Memory B cell (primary cell): Measurements from ENCODE around the gene RET.

Experiments used
- ATAC-seq: fragments of 150-1000 bp; cut with Tn5 transposase; 2 replicates; pipeline ENCODE4 v1.10.0; 2021; ENCODE audit warnings: low read depth, mild to moderate bottlenecking, moderate library complexity
- DNase-seq, 2 donors: peaks; one replicate each; pipeline ENCODE4 v3.0.0; 2022; ENCODE audit warnings: low spot score in 2 of 2
- H3K27ac Mint-ChIP-seq: one replicate; pipeline ENCODE4 v1.8.0; 2022; ENCODE audit warnings: mild to moderate bottlenecking, moderate library complexity, mixed read lengths
- H3K27me3 Mint-ChIP-seq: one replicate; pipeline ENCODE4 v1.8.0; 2022; ENCODE audit warnings: mixed read lengths
- H3K36me3 Mint-ChIP-seq: one replicate; pipeline ENCODE4 v1.8.0; 2022; ENCODE audit warnings: mild to moderate bottlenecking, mixed read lengths
- H3K4me1 Mint-ChIP-seq: one replicate; pipeline ENCODE4 v1.8.0; 2022; ENCODE audit warnings: mixed read lengths
- H3K4me3 Mint-ChIP-seq: one replicate; pipeline ENCODE4 v1.8.0; 2022; ENCODE audit warnings: mild to moderate bottlenecking, moderate library complexity, mixed read lengths
- H3K9me3 Mint-ChIP-seq: one replicate; pipeline ENCODE4 v1.8.0; 2022; ENCODE audit warnings: mixed read lengths

Gene RET

DNA sequence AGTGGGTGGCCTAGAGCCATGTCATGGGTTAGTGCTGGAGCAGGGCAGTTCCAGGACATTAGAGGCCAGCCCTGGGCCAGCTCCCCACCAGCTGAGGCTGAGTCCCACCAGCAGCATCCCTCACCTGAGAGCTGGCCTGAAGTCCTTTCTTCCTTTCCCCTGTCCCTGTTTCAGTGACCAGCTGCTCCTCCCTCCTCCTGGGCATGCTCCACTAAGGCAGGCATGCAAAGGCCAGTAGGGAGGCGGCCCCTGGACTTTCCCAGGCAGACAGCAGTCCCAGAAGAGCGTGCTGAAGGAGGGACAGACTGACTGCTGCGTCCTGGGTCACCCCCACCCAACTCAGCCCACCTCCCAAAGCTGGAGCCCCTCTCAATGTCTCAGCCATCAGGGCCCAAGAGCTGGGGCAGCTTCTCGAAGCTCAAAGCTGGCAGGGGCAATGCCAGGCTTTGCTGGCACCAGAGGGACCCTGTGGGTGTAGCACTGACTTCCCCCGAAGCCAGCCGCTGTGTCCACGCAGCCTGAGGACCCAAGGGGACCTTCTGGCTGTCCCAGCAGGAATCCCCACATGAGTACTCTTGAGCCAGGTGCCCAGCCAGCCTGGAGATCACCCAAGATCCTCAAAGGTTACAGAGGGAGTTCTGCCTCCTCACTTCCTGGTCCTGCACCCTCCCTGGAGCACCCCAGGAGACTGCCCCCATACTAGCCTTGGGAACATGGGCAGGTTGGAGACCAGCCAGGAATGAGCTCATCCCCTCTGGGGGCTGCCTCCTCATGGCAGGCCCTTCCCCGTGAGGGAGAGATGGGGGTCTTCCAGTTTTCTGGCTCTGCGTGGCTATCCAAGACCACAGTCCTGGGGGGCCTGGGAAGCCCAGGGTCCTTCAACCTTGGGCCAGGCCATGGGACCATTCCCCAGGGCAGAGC is 35.2 kb upstream of the RET start:
- Mint-ChIP-seq H3K9me3 (no peaks in the 10 kb centered on the region), H3K36me3 (no peaks in the 10 kb centered on the region), H3K4me1 (no peaks in the 10 kb centered on the region), H3K27me3 (peaks cover 2% of the 10 kb centered on the region), H3K27ac (no peak overlapping the region), H3K4me3 (no peak overlapping the region)
- DNase-seq (no peak), ATAC-seq (no peak)

DNA sequence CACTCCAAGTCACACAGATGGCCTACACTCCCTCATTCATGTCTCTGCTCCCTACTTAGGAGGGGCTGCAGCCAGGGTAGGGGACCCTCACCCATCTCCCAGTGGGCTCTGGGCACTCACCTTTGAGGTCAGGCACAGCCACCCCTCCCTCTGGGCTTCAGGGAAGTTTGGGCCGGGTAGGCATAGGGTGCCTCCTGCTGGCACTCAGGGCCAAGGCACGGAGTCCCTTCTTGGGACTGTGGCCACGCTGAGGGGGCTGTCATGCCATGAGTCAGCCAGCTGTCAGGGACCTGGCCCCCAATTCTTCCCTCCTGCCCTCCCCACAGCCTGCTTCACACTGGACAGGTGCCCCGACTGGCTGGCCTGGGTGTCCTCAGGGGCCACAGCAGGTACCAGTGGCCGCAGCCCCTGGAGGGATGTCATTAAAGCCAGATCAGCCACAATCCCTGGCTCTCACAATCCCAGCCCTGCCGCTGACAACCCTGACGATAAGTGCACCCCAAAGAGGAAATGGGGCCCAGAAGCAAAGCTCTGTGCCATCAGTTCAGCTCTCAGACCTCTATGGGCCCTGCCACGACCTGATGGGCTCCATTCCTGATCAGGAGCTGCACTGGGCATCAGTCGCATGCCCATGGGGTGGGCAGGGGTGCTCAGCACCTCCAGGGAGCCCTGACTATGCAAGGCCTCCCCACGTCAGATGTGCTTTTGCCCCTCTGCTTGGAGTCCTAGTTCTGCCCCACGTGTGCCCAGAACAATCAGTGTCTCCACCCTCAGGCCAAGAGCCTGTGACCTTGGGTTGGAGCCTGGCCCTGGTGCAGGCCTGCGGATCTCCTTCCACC is 34.1 kb upstream of the RET start:
- Mint-ChIP-seq H3K4me3 (no peak overlapping the region), H3K27me3 (peaks cover 2% of the 10 kb centered on the region), H3K4me1 (no peaks in the 10 kb centered on the region), H3K9me3 (no peaks in the 10 kb centered on the region), H3K27ac (no peak overlapping the region), H3K36me3 (no peaks in the 10 kb centered on the region)
- DNase-seq (no peak), ATAC-seq (no peak)

DNA sequence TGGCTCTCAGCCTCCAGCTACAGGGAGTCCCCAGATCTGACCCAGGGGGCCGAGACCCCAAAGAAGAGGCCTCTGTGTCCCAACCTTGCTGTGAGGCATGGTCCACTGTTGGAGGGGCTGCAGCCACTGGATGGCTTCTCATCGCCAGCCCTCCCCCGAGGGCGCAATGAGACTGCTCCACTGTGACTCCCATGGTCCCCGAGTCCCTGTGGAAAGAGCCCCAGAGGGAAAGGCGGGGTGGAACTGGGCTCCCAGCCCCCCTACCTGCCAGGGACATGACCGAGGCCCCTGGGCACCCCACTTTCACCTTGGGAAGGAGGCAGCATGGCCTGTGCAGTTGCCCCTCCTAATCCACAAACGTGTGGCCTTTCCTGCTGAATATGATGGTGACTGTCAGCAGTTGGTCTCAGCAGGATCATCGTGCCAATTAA is 33.5 kb upstream of the RET start:
- DNase-seq (no peak), ATAC-seq (no peak)
- H3K4me3 Mint-ChIP-seq = no peak overlapping the region
- peaks cover 2% of the 10 kb centered on the region for H3K27me3 Mint-ChIP-seq
- H3K36me3 Mint-ChIP-seq = no peaks in the 10 kb centered on the region
- H3K9me3 Mint-ChIP-seq = no peaks in the 10 kb centered on the region
- no peak overlapping the region for H3K27ac Mint-ChIP-seq
- no peaks in the 10 kb centered on the region for H3K4me1 Mint-ChIP-seq

DNA sequence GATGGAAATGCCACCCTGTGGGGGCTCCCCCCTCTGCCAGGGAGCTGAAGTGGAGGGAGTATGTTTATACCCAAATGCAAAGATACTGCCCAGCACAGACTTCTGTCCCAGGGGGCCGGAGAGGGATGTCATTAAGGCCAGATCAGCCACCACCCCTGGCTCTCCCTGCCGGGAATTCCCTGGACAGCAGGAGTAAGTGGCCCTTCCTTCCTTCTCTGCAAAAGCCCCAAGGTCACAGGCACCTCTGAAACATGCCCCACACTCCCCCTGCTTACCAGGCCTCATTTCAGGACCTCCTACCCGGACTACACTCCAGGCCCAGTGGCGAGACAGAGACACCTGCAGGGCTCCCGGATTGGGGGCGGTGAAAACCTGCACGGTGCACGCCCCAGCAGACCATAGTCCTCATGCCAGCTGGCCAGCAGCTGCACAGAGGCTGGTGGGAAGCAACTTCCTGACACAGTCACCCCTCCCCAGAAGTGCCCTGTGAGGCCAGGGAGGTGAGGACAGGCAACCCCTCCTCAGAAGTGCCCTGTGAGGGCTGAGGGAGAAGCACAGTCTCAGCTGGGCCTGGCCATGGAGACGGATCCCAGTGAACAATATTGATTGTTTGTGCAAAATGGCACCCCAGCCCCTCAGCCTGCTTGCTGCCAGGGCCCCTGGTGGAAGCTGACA is 33.0 kb upstream of the RET start:
- ATAC-seq = no peak
- no peak overlapping the region for H3K4me3 Mint-ChIP-seq

DNA sequence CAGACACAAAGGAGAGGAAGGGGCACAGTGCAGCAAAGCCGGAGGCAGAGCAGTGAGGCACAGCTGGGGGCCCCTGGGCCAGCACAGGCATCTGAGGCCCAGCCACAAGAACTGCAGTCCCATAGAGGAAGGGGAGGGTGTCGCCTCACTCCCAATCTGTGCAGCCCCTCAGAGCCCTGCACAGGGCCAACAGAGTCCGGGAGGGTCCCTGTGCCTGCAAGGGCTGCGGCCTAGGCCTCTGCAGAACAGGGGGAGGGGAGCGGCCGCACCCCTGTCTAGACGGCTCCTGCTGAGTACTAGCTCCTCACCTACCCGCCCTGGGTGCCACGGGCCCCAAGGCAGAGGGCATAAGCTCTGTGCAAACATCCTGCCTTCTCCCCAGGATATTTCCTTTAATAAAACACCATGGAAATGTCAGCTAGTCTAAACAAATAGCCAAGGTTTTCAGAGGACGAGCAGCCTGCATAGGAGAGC is 32.4 kb upstream of the RET start:
- Mint-ChIP-seq H3K4me1 (no peaks in the 10 kb centered on the region), H3K27me3 (peaks cover 2% of the 10 kb centered on the region), H3K4me3 (no peak overlapping the region), H3K36me3 (no peaks in the 10 kb centered on the region), H3K9me3 (no peaks in the 10 kb centered on the region), H3K27ac (no peak overlapping the region)
- DNase-seq (no peak), ATAC-seq (no peak)

More for the DNA sequence above, 33.0 kb upstream of the RET start:
- Mint-ChIP-seq H3K36me3 (no peaks in the 10 kb centered on the region), H3K9me3 (no peaks in the 10 kb centered on the region), H3K27ac (no peak overlapping the region), H3K4me1 (no peaks in the 10 kb centered on the region), H3K27me3 (peaks cover 2% of the 10 kb centered on the region)
- DNase-seq = no peak

DNA sequence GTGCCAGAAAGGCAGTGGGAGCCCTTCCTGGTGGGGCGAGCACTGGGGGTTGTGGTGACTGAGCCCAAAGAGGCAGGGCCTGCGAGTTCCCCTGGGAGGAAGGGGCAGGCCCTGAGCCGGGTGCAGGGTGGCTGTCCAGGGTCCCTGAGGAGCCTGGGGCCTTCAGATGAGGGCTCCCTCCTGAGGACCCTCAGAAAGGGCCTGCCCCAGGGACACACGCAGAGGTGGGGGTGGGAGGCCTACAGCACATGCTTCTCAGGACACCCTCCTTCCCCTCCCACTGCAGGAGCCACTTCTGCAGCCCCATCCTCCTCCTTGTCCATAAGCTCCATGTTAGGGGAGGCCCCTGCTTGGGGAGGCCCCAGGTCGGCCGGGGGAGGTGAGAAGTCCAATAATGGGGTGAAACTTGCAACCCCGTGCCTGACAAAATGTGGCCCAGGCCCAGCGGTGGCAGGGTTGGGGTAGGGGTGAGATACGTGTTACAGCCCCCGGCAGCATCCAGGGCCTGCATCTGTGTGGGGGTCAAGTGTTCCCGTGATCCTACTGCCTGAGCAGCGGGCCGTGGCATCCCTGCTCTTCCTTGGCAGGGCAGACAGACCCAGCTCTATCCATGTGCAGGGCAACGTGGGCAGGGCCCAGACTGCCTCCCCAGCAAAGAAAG is 31.8 kb upstream of the RET start:
- H3K4me3 Mint-ChIP-seq = no peak overlapping the region
- peaks cover 2% of the 10 kb centered on the region for H3K27me3 Mint-ChIP-seq
- ATAC-seq = no peak
- no peaks in the 10 kb centered on the region for H3K9me3 Mint-ChIP-seq
- H3K27ac Mint-ChIP-seq = no peak overlapping the region
- H3K4me1 Mint-ChIP-seq = no peaks in the 10 kb centered on the region
- DNase-seq = no peak
- no peaks in the 10 kb centered on the region for H3K36me3 Mint-ChIP-seq

DNA sequence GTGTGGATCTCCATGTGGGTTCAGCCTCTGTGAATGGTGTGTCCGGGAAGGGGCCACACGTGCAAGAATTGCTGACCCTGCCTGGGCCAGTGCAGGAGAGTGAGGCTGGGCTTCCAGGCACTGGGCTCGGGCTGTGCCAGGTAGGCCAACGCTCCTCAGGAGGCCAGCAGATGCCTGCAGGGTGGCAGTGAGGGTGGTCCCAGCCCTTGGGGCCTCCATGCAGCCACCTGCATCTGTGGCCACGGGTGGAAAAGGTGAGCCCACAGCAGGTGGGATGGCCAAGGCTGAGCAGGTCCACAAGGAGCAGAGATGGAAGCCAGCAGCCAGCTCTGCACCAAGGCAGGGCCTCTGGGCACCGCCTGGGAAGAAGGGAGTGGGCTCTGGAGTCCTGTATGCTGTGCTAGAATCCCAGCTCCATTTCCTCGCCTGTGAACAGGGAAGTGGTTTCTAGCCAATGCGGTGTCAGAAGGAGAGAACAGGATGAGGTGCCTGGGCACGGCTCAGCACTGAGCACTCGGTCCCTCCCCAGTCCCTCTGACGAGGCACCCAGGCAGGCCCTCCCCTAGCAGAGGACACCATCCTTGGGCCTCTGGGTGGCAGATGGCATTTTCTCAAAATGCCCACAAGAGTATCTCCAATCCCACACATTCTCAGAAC is 31.1 kb upstream of the RET start:
- Mint-ChIP-seq H3K4me1 (no peaks in the 10 kb centered on the region), H3K9me3 (no peaks in the 10 kb centered on the region), H3K36me3 (no peaks in the 10 kb centered on the region), H3K27ac (no peak overlapping the region), H3K4me3 (no peak overlapping the region), H3K27me3 (no peaks in the 10 kb centered on the region)
- ATAC-seq = no peak
- no peak for DNase-seq

DNA sequence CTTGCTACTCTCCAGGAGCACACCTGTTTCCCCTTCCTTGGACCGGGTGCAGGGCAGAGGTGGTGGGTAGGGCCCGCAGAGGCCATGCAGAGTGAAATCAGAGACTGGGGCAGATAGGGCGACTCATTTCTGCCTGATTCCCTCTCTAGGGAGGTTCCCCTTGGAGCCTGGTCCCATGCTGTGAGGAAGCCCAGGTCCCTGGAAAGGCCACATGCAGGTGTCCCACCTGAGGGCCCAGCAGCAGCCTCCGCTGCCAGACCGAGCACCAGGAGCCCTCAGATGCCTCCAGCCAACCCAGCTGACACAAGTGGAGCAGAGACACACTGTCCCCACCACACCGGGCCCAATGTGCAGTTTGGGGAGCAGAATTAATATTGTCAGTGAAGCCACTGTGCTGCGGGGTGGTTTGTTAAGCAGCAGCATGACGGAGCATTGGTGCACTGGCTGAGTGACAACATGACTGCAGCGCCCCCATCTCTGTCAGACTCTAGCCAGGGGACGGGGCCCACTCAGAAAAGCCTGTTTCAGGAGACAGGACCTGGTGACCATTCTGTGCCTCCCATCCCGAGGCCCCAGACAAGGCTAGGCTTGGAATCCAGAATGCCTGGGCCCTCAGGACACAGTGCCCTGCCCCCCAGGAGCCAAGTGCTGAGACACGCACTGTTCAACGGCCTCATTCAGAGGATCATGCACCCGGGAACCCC is 30.4 kb upstream of the RET start:
- H3K36me3 Mint-ChIP-seq = no peaks in the 10 kb centered on the region
- H3K9me3 Mint-ChIP-seq = no peaks in the 10 kb centered on the region
- H3K4me1 Mint-ChIP-seq = no peaks in the 10 kb centered on the region
- no peak overlapping the region for H3K4me3 Mint-ChIP-seq
- DNase-seq (no peak), ATAC-seq (no peak)
- no peaks in the 10 kb centered on the region for H3K27me3 Mint-ChIP-seq
- H3K27ac Mint-ChIP-seq = no peak overlapping the region

DNA sequence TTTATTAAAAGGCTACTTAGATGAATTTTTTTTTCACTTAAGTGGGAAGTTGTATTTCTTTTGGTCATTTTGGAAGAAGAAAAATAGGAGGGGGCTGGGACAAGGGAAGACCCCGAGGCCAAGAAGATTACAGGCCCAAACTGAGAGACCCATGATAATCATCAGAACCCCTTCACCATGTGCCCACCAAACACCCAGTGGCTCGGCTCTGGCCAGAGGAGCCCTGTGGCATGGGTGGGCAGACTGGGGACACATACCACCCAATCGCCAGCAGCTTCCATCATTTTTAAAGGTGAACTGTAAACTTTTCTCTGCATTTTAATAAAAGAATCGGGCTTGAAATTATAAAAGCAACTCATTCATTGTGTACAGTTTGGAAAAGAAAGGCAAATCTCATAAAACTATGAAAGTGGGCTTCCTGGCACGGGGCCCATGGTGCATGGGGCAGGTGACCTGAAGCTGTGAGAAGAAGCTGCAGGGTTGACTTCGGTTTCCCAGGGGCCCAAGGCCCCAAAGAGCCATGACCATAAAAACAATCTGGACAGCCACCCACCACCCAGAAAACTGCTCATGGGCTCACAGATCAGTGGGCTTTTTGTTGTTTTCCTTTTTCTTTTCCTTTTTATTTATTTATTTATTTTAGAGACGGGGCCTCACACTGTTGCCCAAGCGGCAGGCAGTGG is 29.4 kb upstream of the RET start:
- no peaks in the 10 kb centered on the region for H3K36me3 Mint-ChIP-seq
- ATAC-seq (no peak), DNase-seq (no peak)
- H3K9me3 Mint-ChIP-seq = no peaks in the 10 kb centered on the region
- H3K4me3 Mint-ChIP-seq = no peak overlapping the region
- no peaks in the 10 kb centered on the region for H3K4me1 Mint-ChIP-seq
- no peak overlapping the region for H3K27ac Mint-ChIP-seq
- H3K27me3 Mint-ChIP-seq = no peaks in the 10 kb centered on the region

DNA sequence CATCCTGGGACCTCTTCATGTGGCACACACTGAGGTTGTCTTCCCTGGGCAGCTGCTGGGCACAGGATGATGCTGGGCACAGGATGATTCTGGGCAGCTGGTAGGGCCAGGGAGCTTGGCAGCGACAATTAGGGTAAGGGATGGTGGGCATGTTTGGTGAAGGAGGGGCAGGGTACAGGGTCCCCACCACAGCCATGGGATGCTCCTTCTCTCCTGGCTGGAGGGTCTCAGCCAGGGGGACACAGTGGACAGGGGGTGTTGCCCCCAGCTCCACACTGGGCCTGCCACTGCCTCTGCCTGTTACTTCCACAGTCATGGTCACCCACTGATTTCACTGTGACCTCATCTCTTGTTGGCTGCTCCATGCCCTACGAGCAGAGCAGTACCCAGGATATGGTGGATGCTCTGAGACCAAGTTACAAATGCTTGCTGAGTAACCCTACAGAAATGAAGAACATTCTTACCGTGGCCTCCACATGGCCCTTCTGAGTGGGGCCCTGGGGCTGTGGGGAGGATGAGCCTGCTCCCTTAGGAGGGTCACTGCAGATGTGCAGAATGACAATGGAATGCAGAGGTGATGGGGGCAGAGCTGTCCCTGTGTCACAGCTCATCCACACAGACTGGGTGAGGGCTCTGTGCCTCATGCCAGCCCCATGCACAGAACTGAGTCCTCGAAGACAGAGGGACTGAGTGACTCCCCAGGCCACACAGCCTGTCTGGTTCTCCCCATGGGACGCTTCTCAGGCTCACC is 28.4 kb upstream of the RET start:
- Mint-ChIP-seq H3K4me3 (no peak overlapping the region), H3K9me3 (no peaks in the 10 kb centered on the region), H3K4me1 (no peaks in the 10 kb centered on the region), H3K36me3 (no peaks in the 10 kb centered on the region), H3K27ac (no peak overlapping the region), H3K27me3 (peaks cover 3% of the 10 kb centered on the region)
- ATAC-seq = no peak
- no peak for DNase-seq

DNA sequence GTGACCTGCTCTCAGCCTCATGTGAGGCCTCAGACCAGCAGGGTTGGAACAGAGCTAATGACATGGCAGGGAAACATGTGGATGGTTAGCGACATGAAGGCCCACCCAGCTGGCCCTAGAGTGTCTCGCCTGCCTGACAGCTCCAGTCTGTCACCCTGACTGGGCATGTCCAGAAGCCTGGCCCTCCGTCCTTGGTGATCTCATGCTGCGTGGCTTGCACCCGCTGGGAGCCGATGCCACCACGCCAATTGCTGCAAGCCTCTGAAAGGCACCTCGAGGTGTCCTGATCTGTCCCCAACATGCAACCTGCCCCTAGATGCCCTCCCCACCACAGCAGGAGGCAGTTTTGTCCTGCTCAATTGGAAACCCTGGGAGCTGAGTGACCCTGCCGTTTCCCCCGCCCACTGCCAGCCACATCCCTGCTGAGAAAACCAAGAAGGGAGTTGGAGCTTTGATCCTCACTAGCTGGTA is 27.8 kb upstream of the RET start:
- peaks cover 3% of the 10 kb centered on the region for H3K27me3 Mint-ChIP-seq
- no peak overlapping the region for H3K27ac Mint-ChIP-seq
- DNase-seq (no peak), ATAC-seq (no peak)
- H3K4me1 Mint-ChIP-seq = no peaks in the 10 kb centered on the region
- H3K4me3 Mint-ChIP-seq = no peak overlapping the region
- no peaks in the 10 kb centered on the region for H3K36me3 Mint-ChIP-seq
- H3K9me3 Mint-ChIP-seq = no peaks in the 10 kb centered on the region

DNA sequence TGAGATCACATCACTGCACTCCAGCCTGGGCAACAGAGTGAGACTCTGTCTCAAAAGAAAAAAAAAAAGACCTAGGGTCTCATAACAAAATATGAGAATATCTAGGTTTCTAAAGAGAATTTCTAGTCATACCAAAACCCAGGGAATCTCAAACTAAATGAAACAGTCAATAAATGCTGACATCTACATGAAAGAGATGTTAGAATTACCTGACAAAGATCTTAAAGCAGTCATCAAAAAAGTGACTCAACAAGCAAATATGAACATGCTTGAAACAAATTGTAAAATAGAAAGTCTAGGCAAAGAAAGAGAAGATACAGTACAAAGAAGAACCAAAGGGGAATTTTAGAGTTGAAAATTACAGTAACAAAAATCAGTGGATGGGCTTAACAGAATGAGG is 26.9 kb upstream of the RET start:
- H3K4me1 Mint-ChIP-seq = no peaks in the 10 kb centered on the region
- DNase-seq (no peak), ATAC-seq (no peak)
- H3K27ac Mint-ChIP-seq = no peak overlapping the region
- H3K4me3 Mint-ChIP-seq = no peak overlapping the region
- no peaks in the 10 kb centered on the region for H3K36me3 Mint-ChIP-seq
- H3K9me3 Mint-ChIP-seq = no peaks in the 10 kb centered on the region
- peaks cover 3% of the 10 kb centered on the region for H3K27me3 Mint-ChIP-seq
